ENCODE data around the gene DSCAM.

Gene DSCAM

DNA sequence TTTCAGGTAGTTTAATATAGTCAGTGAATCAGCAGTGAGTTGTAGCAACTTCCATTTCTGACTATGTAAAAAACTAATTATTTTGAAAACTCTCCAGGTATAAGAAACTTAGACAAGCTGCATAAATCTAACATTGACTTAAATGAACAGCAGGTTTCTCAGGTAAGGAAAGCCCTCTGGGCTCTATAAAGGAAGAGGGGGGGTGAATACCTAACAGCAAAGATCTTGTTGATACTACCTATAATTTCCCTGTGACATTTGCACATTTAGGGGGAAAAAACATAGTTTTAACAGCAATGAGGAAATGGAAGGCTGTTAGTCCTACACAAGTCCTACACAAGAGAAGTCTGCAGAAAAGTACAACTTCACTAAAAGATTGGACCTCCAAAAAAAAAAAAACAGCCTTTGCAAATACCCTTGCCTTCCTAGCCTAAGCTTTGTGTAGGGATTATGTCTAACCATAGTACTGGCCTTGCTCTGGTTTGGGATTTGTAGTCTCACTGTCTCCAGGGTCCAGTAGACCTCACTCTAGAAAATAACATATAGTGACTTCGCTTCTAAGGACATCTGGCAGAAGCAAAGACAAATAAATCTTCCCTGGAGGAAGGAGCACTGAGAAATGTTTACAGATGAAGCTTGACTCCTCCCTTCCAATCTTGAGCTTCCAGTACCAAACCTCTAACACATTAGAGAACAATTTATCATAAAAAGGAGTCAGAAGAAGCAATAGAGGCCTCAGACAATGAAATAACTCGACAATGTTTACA is 459.8 kb downstream of the DSCAM start:
- Histone ChIP-seq H3K27me3 (ENCODE audit: control insufficient read depth, insufficient read depth, low read length) (no peaks in the 10 kb centered on the region), H3K36me3 (ENCODE audit: control insufficient read depth, insufficient read depth, low read length) (no peaks in the 10 kb centered on the region), H3K9me3 (ENCODE audit: control insufficient read depth, insufficient read depth, low read length) (no peaks in the 10 kb centered on the region), H3K9ac (ENCODE audit: low read depth, low read length) (no peak overlapping the region), H3K4me3 (ENCODE audit: low read depth, low read length) (no peak overlapping the region), H3K4me1 (ENCODE audit: control insufficient read depth, insufficient read depth, low read length) (no peaks in the 10 kb centered on the region)

DNA sequence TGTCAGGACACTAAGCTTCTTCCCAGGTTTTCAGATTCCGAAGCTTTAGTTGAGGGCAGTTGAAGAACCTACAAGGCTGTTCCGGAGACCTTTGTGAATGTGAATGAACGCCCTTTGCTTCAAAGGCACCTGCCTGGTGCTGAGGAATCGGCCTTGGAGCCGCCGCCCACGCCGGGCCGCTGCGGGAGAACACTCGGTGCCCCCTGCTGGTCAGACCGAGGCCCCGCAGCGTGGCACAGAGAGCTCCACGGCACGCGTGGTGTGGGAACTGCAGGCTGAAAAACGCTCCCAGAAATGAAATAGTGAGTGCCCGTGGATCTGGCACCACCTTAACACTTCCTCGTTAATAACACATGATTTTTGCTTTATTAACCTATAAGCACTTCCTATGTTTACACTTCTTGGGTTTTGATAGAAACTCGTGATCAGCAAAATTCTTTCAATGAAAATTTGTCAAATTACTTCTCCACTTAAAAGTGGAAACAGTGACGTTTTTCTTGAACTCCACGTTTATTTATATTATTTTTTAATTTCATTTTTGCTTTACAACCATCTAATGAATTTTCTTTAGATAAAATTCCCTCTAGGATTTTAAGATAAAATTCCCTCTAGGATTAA is 460.6 kb downstream of the DSCAM start:
- no peak overlapping the region for H3K9ac ChIP-seq (ENCODE audit: low read depth, low read length)
- no peaks in the 10 kb centered on the region for H3K27me3 ChIP-seq (ENCODE audit: control insufficient read depth, insufficient read depth, low read length)
- H3K4me3 ChIP-seq (ENCODE audit: low read depth, low read length), result no peak overlapping the region
- H3K9me3 ChIP-seq (ENCODE audit: control insufficient read depth, insufficient read depth, low read length), result no peaks in the 10 kb centered on the region
- no peaks in the 10 kb centered on the region for H3K36me3 ChIP-seq (ENCODE audit: control insufficient read depth, insufficient read depth, low read length)
- H3K4me1 ChIP-seq (ENCODE audit: control insufficient read depth, insufficient read depth, low read length), result no peaks in the 10 kb centered on the region

GRCh38 chr21:40385883-40386282 is 461.1 kb downstream of the DSCAM start:
- no peaks in the 10 kb centered on the region for H3K4me1 ChIP-seq (ENCODE audit: control insufficient read depth, insufficient read depth, low read length)
- no peak overlapping the region for H3K4me3 ChIP-seq (ENCODE audit: low read depth, low read length)
- H3K9me3 ChIP-seq (ENCODE audit: control insufficient read depth, insufficient read depth, low read length), result no peaks in the 10 kb centered on the region
- H3K36me3 ChIP-seq (ENCODE audit: control insufficient read depth, insufficient read depth, low read length), result no peaks in the 10 kb centered on the region
- H3K27me3 ChIP-seq (ENCODE audit: control insufficient read depth, insufficient read depth, low read length), result no peaks in the 10 kb centered on the region
- no peak overlapping the region for H3K9ac ChIP-seq (ENCODE audit: low read depth, low read length)

GRCh38 chr21:40383951-40384350 is 463.0 kb downstream of the DSCAM start:
- Histone ChIP-seq H3K4me3 (ENCODE audit: low read depth, low read length) (no peak overlapping the region), H3K36me3 (ENCODE audit: control insufficient read depth, insufficient read depth, low read length) (no peaks in the 10 kb centered on the region), H3K27me3 (ENCODE audit: control insufficient read depth, insufficient read depth, low read length) (no peaks in the 10 kb centered on the region), H3K9ac (ENCODE audit: low read depth, low read length) (no peak overlapping the region), H3K9me3 (ENCODE audit: control insufficient read depth, insufficient read depth, low read length) (no peaks in the 10 kb centered on the region), H3K4me1 (ENCODE audit: control insufficient read depth, insufficient read depth, low read length) (no peaks in the 10 kb centered on the region)

DNA sequence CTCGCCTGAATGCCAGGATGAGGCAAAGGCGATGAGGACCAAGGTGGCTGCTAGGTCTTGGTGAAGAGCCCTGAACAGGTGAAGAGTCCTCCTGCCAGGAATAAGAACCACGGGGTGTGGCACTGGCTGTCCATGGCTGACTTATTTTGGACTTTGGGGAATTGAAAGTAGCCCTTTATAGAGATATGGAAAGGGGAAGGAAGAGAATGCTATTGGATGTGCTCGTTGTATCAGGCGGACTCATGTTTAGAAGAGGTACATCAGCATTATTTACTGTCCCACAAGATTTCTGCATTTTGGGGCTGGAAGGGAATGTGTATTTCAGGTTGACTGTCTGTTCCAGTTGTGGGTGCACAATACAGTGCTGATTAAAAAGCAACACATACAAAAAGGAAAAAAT is 465.8 kb downstream of the DSCAM start:
- H3K9ac ChIP-seq (ENCODE audit: low read depth, low read length), result no peak overlapping the region
- no peaks in the 10 kb centered on the region for H3K9me3 ChIP-seq (ENCODE audit: control insufficient read depth, insufficient read depth, low read length)
- H3K27me3 ChIP-seq (ENCODE audit: control insufficient read depth, insufficient read depth, low read length), result no peaks in the 10 kb centered on the region
- H3K4me1 ChIP-seq (ENCODE audit: control insufficient read depth, insufficient read depth, low read length), result no peaks in the 10 kb centered on the region
- H3K4me3 ChIP-seq (ENCODE audit: low read depth, low read length), result no peak overlapping the region
- no peaks in the 10 kb centered on the region for H3K36me3 ChIP-seq (ENCODE audit: control insufficient read depth, insufficient read depth, low read length)

DNA sequence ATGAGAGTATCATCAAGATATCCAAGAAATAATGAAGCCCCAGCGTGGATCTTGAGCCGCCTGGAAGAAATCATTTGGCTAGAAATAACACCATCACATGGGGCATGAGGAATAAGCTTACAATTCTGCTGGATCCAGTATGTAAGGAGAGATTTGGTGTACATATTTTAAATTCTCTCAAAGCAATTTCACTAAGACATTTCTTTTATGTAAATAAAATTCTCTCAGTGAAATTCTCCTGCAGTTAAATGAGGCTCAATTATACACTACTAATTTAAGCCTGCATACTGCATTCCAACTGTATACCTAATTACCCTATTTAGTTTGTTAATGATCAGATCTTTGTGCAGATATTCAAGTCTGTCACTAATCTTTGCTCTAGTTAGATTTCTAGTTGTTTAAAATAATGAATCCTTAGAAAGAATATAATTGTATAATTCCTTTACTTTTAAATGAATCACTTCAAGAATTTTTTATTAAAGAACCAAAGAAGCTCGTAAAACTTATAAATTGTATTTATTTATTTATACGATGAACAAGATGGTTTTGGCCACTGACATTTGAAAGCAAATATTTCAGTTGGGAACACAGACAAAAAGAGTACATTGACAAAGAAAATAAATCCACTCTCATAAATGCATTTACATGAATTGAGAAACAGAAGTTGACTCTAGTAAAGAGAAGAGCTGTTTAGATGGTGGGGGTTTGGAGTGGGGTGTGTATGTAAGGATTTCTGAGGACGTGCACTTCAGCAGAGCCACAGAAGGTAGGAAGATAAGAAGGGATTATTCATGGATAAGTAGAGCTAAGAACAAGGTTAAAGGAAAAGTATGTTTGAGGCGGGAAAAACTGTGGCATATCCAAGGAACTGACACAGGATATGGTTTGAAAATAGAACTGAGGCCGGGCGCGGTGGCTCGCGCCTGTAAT is 466.8 kb downstream of the DSCAM start:
- no peaks in the 10 kb centered on the region for H3K9me3 ChIP-seq (ENCODE audit: control insufficient read depth, insufficient read depth, low read length)
- no peaks in the 10 kb centered on the region for H3K27me3 ChIP-seq (ENCODE audit: control insufficient read depth, insufficient read depth, low read length)
- no peaks in the 10 kb centered on the region for H3K4me1 ChIP-seq (ENCODE audit: control insufficient read depth, insufficient read depth, low read length)
- H3K36me3 ChIP-seq (ENCODE audit: control insufficient read depth, insufficient read depth, low read length), result no peaks in the 10 kb centered on the region
- no peak overlapping the region for H3K4me3 ChIP-seq (ENCODE audit: low read depth, low read length)
- no peak overlapping the region for H3K9ac ChIP-seq (ENCODE audit: low read depth, low read length)

DNA sequence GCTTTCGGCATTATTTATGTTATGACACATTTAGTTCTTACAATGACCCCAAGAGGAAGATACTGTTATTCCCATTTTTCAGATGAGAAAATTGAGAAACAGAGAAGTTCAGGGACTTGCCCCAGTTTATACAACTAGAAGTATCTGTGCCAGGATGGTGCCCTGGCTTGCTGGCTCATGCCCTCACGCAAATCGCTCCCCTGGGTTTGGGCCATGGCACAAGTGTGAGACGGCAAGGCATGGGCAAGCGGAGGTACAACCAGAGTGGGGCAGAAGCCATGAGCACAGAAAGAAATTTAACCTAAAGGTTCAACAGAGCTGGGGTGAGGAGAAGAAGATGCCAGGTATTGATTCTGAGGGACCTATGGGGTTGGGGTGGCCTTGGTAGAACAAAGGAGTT is 469.8 kb downstream of the DSCAM start:
- H3K36me3 ChIP-seq (ENCODE audit: control insufficient read depth, insufficient read depth, low read length), result no peaks in the 10 kb centered on the region
- H3K9ac ChIP-seq (ENCODE audit: low read depth, low read length), result no peak overlapping the region
- no peaks in the 10 kb centered on the region for H3K4me1 ChIP-seq (ENCODE audit: control insufficient read depth, insufficient read depth, low read length)

GRCh38 chr21:40373761-40374160 is 473.2 kb downstream of the DSCAM start:
- Histone ChIP-seq H3K9ac (ENCODE audit: low read depth, low read length) (no peak overlapping the region), H3K4me3 (ENCODE audit: low read depth, low read length) (no peak overlapping the region), H3K4me1 (ENCODE audit: control insufficient read depth, insufficient read depth, low read length) (no peaks in the 10 kb centered on the region), H3K36me3 (ENCODE audit: control insufficient read depth, insufficient read depth, low read length) (no peaks in the 10 kb centered on the region), H3K9me3 (ENCODE audit: control insufficient read depth, insufficient read depth, low read length) (no peaks in the 10 kb centered on the region), H3K27me3 (ENCODE audit: control insufficient read depth, insufficient read depth, low read length) (no peaks in the 10 kb centered on the region)

More for the DNA sequence above, 469.8 kb downstream of the DSCAM start:
- Histone ChIP-seq H3K9me3 (ENCODE audit: control insufficient read depth, insufficient read depth, low read length) (no peaks in the 10 kb centered on the region), H3K27me3 (ENCODE audit: control insufficient read depth, insufficient read depth, low read length) (no peaks in the 10 kb centered on the region), H3K4me3 (ENCODE audit: low read depth, low read length) (no peak overlapping the region)

DNA sequence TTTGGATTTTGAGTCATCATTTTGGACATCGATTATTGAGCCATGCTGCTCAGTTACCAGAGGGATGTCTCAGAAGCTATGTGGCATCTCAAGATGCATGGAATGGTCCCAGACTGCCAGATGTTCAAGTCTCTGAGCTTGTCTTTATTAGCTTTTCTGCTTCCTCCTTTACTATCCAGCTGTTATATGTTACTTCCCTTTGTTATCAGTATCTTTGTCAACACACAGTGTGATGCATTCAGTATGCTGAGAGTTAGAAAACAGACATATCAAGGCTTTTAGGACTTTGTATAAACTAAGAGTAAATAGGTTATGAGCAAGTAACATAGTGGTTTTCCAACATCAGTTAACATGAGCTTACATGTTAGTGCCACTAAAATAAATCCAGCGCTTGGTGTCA is 474.5 kb downstream of the DSCAM start:
- no peaks in the 10 kb centered on the region for H3K27me3 ChIP-seq (ENCODE audit: control insufficient read depth, insufficient read depth, low read length)
- no peaks in the 10 kb centered on the region for H3K4me1 ChIP-seq (ENCODE audit: control insufficient read depth, insufficient read depth, low read length)
- H3K9ac ChIP-seq (ENCODE audit: low read depth, low read length), result no peak overlapping the region
- no peaks in the 10 kb centered on the region for H3K36me3 ChIP-seq (ENCODE audit: control insufficient read depth, insufficient read depth, low read length)
- H3K4me3 ChIP-seq (ENCODE audit: low read depth, low read length), result no peak overlapping the region
- H3K9me3 ChIP-seq (ENCODE audit: control insufficient read depth, insufficient read depth, low read length), result no peaks in the 10 kb centered on the region

DNA sequence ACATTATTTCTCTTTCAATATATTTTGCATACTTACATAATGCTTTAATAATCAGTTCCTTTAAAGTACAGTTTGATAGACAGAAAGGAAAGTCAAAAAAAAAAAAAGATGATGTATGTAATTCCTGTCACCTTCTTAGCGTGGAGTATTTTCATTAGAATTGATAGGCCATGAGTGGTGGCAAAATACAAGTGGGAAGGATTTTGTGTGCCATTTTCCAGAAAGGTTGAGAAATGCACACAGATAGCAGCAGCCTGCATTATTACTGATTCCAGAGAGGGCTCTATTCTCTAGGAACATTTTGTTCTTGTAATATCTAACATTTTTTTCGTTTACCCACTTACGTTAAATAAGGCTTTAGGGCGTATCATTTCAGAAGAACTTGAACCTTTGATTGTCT is 475.6 kb downstream of the DSCAM start:
- Histone ChIP-seq H3K9me3 (ENCODE audit: control insufficient read depth, insufficient read depth, low read length) (no peaks in the 10 kb centered on the region), H3K9ac (ENCODE audit: low read depth, low read length) (no peak overlapping the region)

GRCh38 chr21:40356644-40357043 is 490.3 kb downstream of the DSCAM start:
- Histone ChIP-seq H3K4me1 (ENCODE audit: control insufficient read depth, insufficient read depth, low read length) (no peaks in the 10 kb centered on the region), H3K27me3 (ENCODE audit: control insufficient read depth, insufficient read depth, low read length) (no peaks in the 10 kb centered on the region), H3K36me3 (ENCODE audit: control insufficient read depth, insufficient read depth, low read length) (no peaks in the 10 kb centered on the region), H3K9ac (ENCODE audit: low read depth, low read length) (no peak overlapping the region), H3K9me3 (ENCODE audit: control insufficient read depth, insufficient read depth, low read length) (no peaks in the 10 kb centered on the region), H3K4me3 (ENCODE audit: low read depth, low read length) (no peak overlapping the region)

More for the DNA sequence above, 475.6 kb downstream of the DSCAM start:
- H3K36me3 ChIP-seq (ENCODE audit: control insufficient read depth, insufficient read depth, low read length), result no peaks in the 10 kb centered on the region
- no peaks in the 10 kb centered on the region for H3K27me3 ChIP-seq (ENCODE audit: control insufficient read depth, insufficient read depth, low read length)
- no peak overlapping the region for H3K4me3 ChIP-seq (ENCODE audit: low read depth, low read length)
- no peaks in the 10 kb centered on the region for H3K4me1 ChIP-seq (ENCODE audit: control insufficient read depth, insufficient read depth, low read length)
